Activated CD8-positive, alpha-beta T cell treated with anti-CD3 and anti-CD28 coated beads for 36 hours (primary cell): ENCODE data around the gene DPY19L1. TPM values are rescaled to one million over a fixed set of nuclear protein-coding genes. Genes with fewer than 3 reads are reported as not detected.
"Not testable (repeated sequence)": the region's sequence is repeated elsewhere in the genome, so short reads cannot be mapped to it uniquely, and the experiment has no call there.

Experiments
- ATAC-seq: fragments of 200-7000 bp; cut with Tn5 transposase; one replicate; pipeline ENCODE4 v1.10.0; 2021; ENCODE audit warnings: mild to moderate bottlenecking, moderate library complexity
- CTCF ChIA-PET: fragments of 350-600 bp; sonication (Branson Sonifier 250); formaldehyde crosslinking; loops from one replicate; lab custom pipeline; 2021; ENCODE audit warnings: antibody characterized with exemption; lab: Charles Lee
- POLR2A ChIA-PET: fragments of 350-600 bp; sonication (Branson Sonifier 250); formaldehyde crosslinking; loops from one replicate; lab custom pipeline; 2021; ENCODE audit warnings: antibody characterized with exemption; lab: Charles Lee
- DNase-seq: peaks from one replicate; pipeline ENCODE4 v3.0.0-alpha.2; 2020
- H3K27ac Mint-ChIP-seq: one replicate; pipeline ENCODE4 v1.8.0; 2021; ENCODE audit warnings: mild to moderate bottlenecking, mixed read lengths
- H3K27me3 Mint-ChIP-seq: one replicate; pipeline ENCODE4 v1.8.0; 2021; ENCODE audit warnings: mixed read lengths
- H3K36me3 Mint-ChIP-seq: one replicate; pipeline ENCODE4 v1.8.0; 2021; ENCODE audit warnings: low read depth, mixed read lengths
- H3K4me1 Mint-ChIP-seq: one replicate; pipeline ENCODE4 v1.8.0; 2021; ENCODE audit warnings: low read depth, mixed read lengths
- H3K4me3 Mint-ChIP-seq: one replicate; pipeline ENCODE4 v1.8.0; 2021; ENCODE audit warnings: mild to moderate bottlenecking, moderate library complexity, mixed read lengths
- H3K9me3 Mint-ChIP-seq: one replicate; pipeline ENCODE4 v1.8.0; 2021; ENCODE audit warnings: mixed read lengths
- intact Hi-C: fragments of 100-400 bp; cut with micrococcal nuclease; formaldehyde crosslinking; loops from one replicate; pipeline ENCODE4 v1.10.0; 2022
- total RNA-seq, 2 experiments: library from RNA; stranded (reverse); gene quantifications; one replicate each; pipeline ENCODE4 v1.2.3, GENCODE V29; 2021
- TF ChIP-seq, protein P1 (sequence below): fragments of 200-600 bp; IDR thresholded peaks from one replicate; pipeline ENCODE4 v1.8.0; 2022; ENCODE audit warnings: antibody characterized with exemption, mild to moderate bottlenecking

The DPY19L1 gene
- total RNA-seq, 2 experiments from 2014 or later, result 7.4 to 7.5 TPM

DNA sequence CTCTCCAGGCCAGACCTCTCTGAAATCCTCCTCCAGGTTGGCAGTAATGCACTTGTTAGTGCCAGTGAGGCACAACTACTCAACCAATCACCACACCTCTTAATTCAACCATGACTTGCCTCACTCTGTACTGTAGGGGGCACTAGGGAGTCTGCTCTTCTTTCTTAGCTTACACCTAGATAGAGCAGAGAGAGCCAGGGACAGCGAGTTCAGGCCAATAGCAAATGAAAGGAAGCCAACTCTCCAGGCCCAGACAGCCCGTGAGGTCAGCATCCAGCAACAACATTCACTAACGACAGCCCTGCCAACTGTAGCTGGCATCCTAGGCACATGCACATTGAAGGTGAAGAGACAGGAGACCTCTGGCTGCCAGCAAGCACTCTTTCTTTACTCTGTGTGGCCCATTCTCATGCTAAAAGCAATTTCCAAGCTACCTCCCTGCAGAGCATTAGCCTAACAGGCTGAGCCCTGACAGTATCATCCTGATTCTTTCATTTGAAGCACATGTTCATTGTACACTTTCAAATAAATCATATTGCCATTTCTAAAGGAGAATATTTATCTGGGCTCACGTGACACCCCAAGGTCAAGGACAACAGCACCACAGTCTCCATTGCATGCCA, 136.3 kb downstream of the DPY19L1 start:
- Mint-ChIP-seq H3K9me3 (peaks cover 2% of the 10 kb centered on the region), H3K27ac (no peak overlapping the region), H3K4me3 (no peak overlapping the region), H3K4me1 (no peaks in the 10 kb centered on the region), H3K36me3 (no peaks in the 10 kb centered on the region), H3K27me3 (peaks cover 4% of the 10 kb centered on the region)
- ATAC-seq (peak; percentile 72), DNase-seq (no peak)
- intact Hi-C loops, result no loop called here
- ChIA-PET POLR2A (no interaction called here), CTCF (no interaction called here)
- TF ChIP-seq, protein P1, sequence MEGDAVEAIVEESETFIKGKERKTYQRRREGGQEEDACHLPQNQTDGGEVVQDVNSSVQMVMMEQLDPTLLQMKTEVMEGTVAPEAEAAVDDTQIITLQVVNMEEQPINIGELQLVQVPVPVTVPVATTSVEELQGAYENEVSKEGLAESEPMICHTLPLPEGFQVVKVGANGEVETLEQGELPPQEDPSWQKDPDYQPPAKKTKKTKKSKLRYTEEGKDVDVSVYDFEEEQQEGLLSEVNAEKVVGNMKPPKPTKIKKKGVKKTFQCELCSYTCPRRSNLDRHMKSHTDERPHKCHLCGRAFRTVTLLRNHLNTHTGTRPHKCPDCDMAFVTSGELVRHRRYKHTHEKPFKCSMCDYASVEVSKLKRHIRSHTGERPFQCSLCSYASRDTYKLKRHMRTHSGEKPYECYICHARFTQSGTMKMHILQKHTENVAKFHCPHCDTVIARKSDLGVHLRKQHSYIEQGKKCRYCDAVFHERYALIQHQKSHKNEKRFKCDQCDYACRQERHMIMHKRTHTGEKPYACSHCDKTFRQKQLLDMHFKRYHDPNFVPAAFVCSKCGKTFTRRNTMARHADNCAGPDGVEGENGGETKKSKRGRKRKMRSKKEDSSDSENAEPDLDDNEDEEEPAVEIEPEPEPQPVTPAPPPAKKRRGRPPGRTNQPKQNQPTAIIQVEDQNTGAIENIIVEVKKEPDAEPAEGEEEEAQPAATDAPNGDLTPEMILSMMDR, result peak; percentile 35

DNA sequence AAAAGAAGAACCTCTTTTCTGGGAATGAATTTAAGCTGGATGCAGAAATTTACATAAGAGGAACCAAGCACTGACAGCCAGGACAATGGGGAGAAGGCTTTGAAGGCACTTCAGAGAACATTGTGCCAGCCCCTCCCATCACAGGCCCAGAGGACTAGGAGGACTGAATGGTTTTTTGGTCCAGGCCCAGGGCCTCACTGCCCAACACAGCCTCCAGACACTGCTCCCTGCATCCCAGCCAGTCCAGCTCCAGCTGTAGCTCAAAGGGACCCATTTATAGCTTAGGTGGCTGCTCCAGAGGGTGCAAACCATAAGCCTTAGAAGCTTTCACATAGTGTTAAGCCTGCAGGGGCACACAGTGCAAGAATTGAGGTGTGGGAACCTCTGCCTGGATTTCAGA, 142.1 kb downstream of the DPY19L1 start:
- DNase-seq (no peak), ATAC-seq (no peak)
- Mint-ChIP-seq H3K9me3 (peaks cover 15% of the 10 kb centered on the region), H3K27ac (no peak overlapping the region), H3K4me3 (no peak overlapping the region), H3K4me1 (no peaks in the 10 kb centered on the region), H3K36me3 (peaks cover 2% of the 10 kb centered on the region), H3K27me3 (peaks cover 2% of the 10 kb centered on the region)
- TF ChIP-seq, protein P1, result no peak
- CTCF ChIA-PET, result no interaction called here
- POLR2A ChIA-PET, result no interaction called here
- intact Hi-C loops, result no loop called here

GRCh38 chr7:34889951-34890350, 147.3 kb downstream of the DPY19L1 start:
- Mint-ChIP-seq H3K36me3 (peaks cover 2% of the 10 kb centered on the region), H3K4me3 (no peak overlapping the region), H3K9me3 (peaks cover 8% of the 10 kb centered on the region), H3K4me1 (no peaks in the 10 kb centered on the region), H3K27me3 (peaks cover 9% of the 10 kb centered on the region), H3K27ac (no peak overlapping the region)
- ChIA-PET CTCF (no interaction called here), POLR2A (no interaction called here)
- ATAC-seq (no peak), DNase-seq (no peak)
- TF ChIP-seq, protein P1, result no peak
- intact Hi-C loops, result no loop called here

DNA sequence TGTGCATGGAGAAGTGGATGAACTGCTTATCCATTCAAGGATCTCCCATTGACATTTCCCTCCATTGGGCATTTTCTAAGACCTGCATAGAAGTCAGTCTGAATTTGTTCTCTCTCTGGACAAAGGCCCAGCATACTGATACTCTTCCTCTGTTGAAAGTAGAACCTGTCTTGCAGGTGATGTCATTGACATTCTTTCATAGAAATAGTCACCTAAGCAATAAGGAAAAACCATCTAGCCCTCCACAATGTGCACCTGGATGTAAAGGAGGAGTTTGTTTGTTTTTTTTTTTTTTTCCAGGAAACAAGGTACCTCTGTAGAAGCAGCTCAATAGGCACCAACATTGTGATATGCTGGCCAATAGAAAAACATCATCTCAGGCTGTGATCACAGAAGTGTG, 150.4 kb downstream of the DPY19L1 start:
- TF ChIP-seq, protein P1, result no peak

DNA sequence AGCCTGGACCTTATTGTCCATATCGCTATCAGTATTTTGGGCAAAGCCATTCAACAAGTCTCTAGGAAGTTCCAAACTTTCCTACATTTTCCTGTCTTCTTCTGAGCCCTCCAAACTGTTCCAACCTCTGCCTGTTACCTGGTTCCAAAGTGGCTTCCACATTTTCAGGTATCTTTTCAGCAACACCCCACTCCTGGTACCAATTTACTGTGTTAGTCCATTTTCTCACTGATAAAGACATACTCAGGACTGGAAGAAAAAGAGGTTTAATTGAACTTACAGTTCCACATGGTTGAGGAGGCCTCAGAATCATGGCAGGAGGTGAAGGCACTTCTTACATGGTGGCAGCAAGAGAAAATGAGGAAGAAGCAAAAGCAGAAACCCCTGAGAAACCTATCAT, 153.4 kb downstream of the DPY19L1 start:
- intact Hi-C loops, CTCF ChIA-PET, DNase-seq, H3K4me3 Mint-ChIP-seq, H3K36me3 Mint-ChIP-seq, ATAC-seq, POLR2A ChIA-PET, H3K4me1 Mint-ChIP-seq, H3K27ac Mint-ChIP-seq: not testable (repeated sequence)
- peaks cover 10% of the 10 kb centered on the region for H3K27me3 Mint-ChIP-seq
- peaks cover 11% of the 10 kb centered on the region for H3K9me3 Mint-ChIP-seq

More for the DNA sequence above, 150.4 kb downstream of the DPY19L1 start:
- no peaks in the 10 kb centered on the region for H3K4me1 Mint-ChIP-seq
- intact Hi-C loops, result no loop called here
- ATAC-seq (no peak), DNase-seq (no peak)
- peaks cover 10% of the 10 kb centered on the region for H3K9me3 Mint-ChIP-seq
- H3K27ac Mint-ChIP-seq, result no peak overlapping the region
- ChIA-PET CTCF (no interaction called here), POLR2A (no interaction called here)
- no peaks in the 10 kb centered on the region for H3K36me3 Mint-ChIP-seq
- peaks cover 11% of the 10 kb centered on the region for H3K27me3 Mint-ChIP-seq
- no peak overlapping the region for H3K4me3 Mint-ChIP-seq
